Measurements from ENCODE around the gene CADPS. TPM values are rescaled to one million over a fixed set of nuclear protein-coding genes. Genes with fewer than 3 reads are reported as not detected.

The CADPS gene
- total and polyA plus RNA-seq, 9 of the 15 experiments (the other 6 are each of a cell fraction or from before 2014, with no cell fraction given) = not detected

- Histone ChIP-seq H3K4me1 (replicated peaks in 1 of 2; ENCODE audit: control insufficient read depth in 2 of 2, insufficient read depth in 2 of 2, low read length in 2 of 2) (no peaks in the 10 kb centered on the region), H3K36me3 (ENCODE audit: control insufficient read depth, insufficient read depth, low read length) (no peaks in the 10 kb centered on the region), H3K4me3 (no peak overlapping the region), H3K4me2 (ENCODE audit: insufficient read depth, low read length) (no peak overlapping the region), H3K27ac (ENCODE audit: extremely low read depth, low read depth, low read length) (no peak overlapping the region), H3K9me3 (replicated peaks; ENCODE audit: control insufficient read depth, insufficient read depth, low read depth, low read length) (no peaks in the 10 kb centered on the region), H3K9ac (ENCODE audit: insufficient read depth in 1 of 2, low read depth in 2 of 2, low read length in 2 of 2) (no peak overlapping the region), H4K20me1 (replicated peaks; ENCODE audit: control insufficient read depth, insufficient read depth, low read length) (no peaks in the 10 kb centered on the region), H3K27me3 (ENCODE audit: control insufficient read depth in 2 of 2, insufficient read depth in 2 of 2, low read length in 2 of 2) (no peaks in the 10 kb centered on the region), H2AFZ (ENCODE audit: low read depth, low read length) (no peak overlapping the region), H3K79me2 (ENCODE audit: control insufficient read depth, insufficient read depth, low read length) (no peaks in the 10 kb centered on the region), H3K9me1 (ENCODE audit: control insufficient read depth, insufficient read depth, low read length) (no peaks in the 10 kb centered on the region)
- no TSS peak for BruUV-seq (replicated peaks)
- DNase-seq (ENCODE audit: extremely low read depth in 1 of 4, low spot score in 3 of 4) (no peak), ATAC-seq (no peak), FAIRE-seq (no peak)
- intact Hi-C loops (cut with micrococcal nuclease) = no loop called here
- no peak for TF ChIP-seq ZNF696 (CRISPR knock-in tag; conservative IDR thresholded peaks at IDR 0.05)
- TF ChIP-seq, protein P1, sequence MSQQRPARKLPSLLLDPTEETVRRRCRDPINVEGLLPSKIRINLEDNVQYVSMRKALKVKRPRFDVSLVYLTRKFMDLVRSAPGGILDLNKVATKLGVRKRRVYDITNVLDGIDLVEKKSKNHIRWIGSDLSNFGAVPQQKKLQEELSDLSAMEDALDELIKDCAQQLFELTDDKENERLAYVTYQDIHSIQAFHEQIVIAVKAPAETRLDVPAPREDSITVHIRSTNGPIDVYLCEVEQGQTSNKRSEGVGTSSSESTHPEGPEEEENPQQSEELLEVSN (IDR thresholded peaks at IDR 0.05; ENCODE audit: borderline replicate concordance in 1 of 2, extremely low read depth in 1 of 2, insufficient read depth in 1 of 2, insufficient read length in 1 of 2, low read depth in 1 of 2, low read length in 1 of 2, poor library complexity in 1 of 2, severe bottlenecking in 1 of 2) = no peak
- TF ChIP-seq ZHX1 (conservative IDR thresholded peaks at IDR 0.05; ENCODE audit: low read length) = no peak
- no peak for TF ChIP-seq ZKSCAN3 (CRISPR knock-in tag; IDR thresholded peaks at IDR 0.05)
- TF ChIP-seq, protein P2, sequence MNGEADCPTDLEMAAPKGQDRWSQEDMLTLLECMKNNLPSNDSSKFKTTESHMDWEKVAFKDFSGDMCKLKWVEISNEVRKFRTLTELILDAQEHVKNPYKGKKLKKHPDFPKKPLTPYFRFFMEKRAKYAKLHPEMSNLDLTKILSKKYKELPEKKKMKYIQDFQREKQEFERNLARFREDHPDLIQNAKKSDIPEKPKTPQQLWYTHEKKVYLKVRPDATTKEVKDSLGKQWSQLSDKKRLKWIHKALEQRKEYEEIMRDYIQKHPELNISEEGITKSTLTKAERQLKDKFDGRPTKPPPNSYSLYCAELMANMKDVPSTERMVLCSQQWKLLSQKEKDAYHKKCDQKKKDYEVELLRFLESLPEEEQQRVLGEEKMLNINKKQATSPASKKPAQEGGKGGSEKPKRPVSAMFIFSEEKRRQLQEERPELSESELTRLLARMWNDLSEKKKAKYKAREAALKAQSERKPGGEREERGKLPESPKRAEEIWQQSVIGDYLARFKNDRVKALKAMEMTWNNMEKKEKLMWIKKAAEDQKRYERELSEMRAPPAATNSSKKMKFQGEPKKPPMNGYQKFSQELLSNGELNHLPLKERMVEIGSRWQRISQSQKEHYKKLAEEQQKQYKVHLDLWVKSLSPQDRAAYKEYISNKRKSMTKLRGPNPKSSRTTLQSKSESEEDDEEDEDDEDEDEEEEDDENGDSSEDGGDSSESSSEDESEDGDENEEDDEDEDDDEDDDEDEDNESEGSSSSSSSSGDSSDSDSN (IDR thresholded peaks at IDR 0.05; ENCODE audit: borderline replicate concordance in 1 of 2, low read depth in 2 of 2, low read length in 2 of 2) = no peak
- TF ChIP-seq RBM22 (IDR thresholded peaks at IDR 0.05; ENCODE audit: low read depth, low read length, poor library complexity, severe bottlenecking) = no peak
- TF ChIP-seq HMG20B (CRISPR knock-in tag; IDR thresholded peaks at IDR 0.05) = no peak
- no peak for TF ChIP-seq ZNF77 (CRISPR knock-in tag; IDR thresholded peaks at IDR 0.05)
- TF ChIP-seq MAZ (CRISPR knock-in tag; conservative IDR thresholded peaks at IDR 0.05 in 1 of 2, IDR thresholded peaks at IDR 0.05 in 1 of 2) = no peak
- TF ChIP-seq PCBP1 (IDR thresholded peaks at IDR 0.05; ENCODE audit: low read depth, low read length, poor library complexity, severe bottlenecking) = no peak
- no peak for TF ChIP-seq PTBP1 (IDR thresholded peaks at IDR 0.05; ENCODE audit: low read depth, low read length)
- no peak for TF ChIP-seq ATF3 (IDR thresholded peaks at IDR 0.05)
- no peak for TF ChIP-seq ATF3 (CRISPR knock-in tag; conservative IDR thresholded peaks at IDR 0.05)
- TF ChIP-seq XRCC4 (IDR thresholded peaks at IDR 0.05; ENCODE audit: extremely low read depth, insufficient read depth, insufficient read length) = no peak
- WGBS (ENCODE audit: insufficient coverage, low coverage, missing lambda C conversion rate) = 0% methylated on average over 1 of the region's 1 CpG
- POLR2A ChIA-PET = no interaction called here
- in situ Hi-C loops (cut with MboI) = no loop called here
- CTCF ChIA-PET (ENCODE audit: low intra/inter-chr PET ratio) = no interaction called here
These were observed 288.9 kb downstream of the CADPS start for GRCh38 chr3:62586356-62586755.

Measured in K562 (cell line).